Transverse colon (tissue), 4 donors: ENCODE data around the gene MIA3. TPM values are rescaled to one million over a fixed set of nuclear protein-coding genes. Genes with fewer than 3 reads are reported as not detected.
"Not testable (repeated sequence)": the region's sequence is repeated elsewhere in the genome, so short reads cannot be mapped to it uniquely, and the experiment has no call there.

Experiments used
- DNase-seq: peaks from one replicate; pipeline ENCODE4 v3.0.0-alpha.2; 2019
- H3K27ac ChIP-seq, 4 donors: fragments of 200-600 bp; sonication (generic); 2 replicates each; pipeline ENCODE4 v1.5.1; 2016 to 2018; ENCODE audit warnings: inconsistent platforms in 4 of 4
- H3K27me3 ChIP-seq: fragments of 200-600 bp; sonication (generic); 2 replicates; pipeline ENCODE4 v1.5.1; 2017; ENCODE audit warnings: inconsistent platforms
- H3K36me3 ChIP-seq, 4 donors: fragments of 200-600 bp; sonication (generic); 2 replicates each; pipeline ENCODE4 v1.5.1; 2017 to 2019; ENCODE audit warnings: inconsistent platforms in 4 of 4
- H3K4me1 ChIP-seq, 4 donors: fragments of 200-600 bp; sonication (generic); 2 replicates each; pipeline ENCODE4 v1.5.1; 2017 to 2020; ENCODE audit warnings: inconsistent platforms in 4 of 4
- H3K4me3 ChIP-seq, 4 donors: fragments of 200-600 bp; sonication (generic); 1 replicate in 1 of 4; 2 replicates in 3 of 4; pipeline versions ENCODE4 v1.5.1 to v1.6.1; 2017 to 2019; ENCODE audit warnings: inconsistent platforms in 4 of 4
- H3K9me3 ChIP-seq, 2 donors: fragments of 200-600 bp; sonication (generic); 2 replicates each; pipeline ENCODE4 v1.5.1; 2017 to 2019; ENCODE audit warnings: inconsistent platforms in 2 of 2
- CTCF ChIP-seq, 5 experiments: fragments of 200-600 bp in 3 of 5; fragments of 450-650 bp in 2 of 5; sonication (generic) in 3 of 5; IDR thresholded peaks; 1 replicate in 2 of 5; 2 replicates in 3 of 5; pipeline ENCODE4 v1.5.1; 2016 to 2017; ENCODE audit warnings: antibody characterized with exemption in 5 of 5, inconsistent platforms in 3 of 5, mild to moderate bottlenecking in 2 of 5, moderate library complexity in 1 of 5
- EP300 ChIP-seq: sonication (generic); formaldehyde crosslinking; IDR thresholded peaks from one replicate; pipeline ENCODE4 v1.6.1; 2017; ENCODE audit warnings: antibody characterized with exemption, low read depth
- POLR2A ChIP-seq: fragments of 450-650 bp; IDR thresholded peaks from one replicate; pipeline ENCODE4 v1.6.1; 2016; ENCODE audit warnings: antibody characterized with exemption, mild to moderate bottlenecking, moderate library complexity
- POLR2AphosphoS5 ChIP-seq, 3 donors: sonication (generic); formaldehyde crosslinking; IDR thresholded peaks; one replicate each; pipeline ENCODE4 v1.6.1; 2016; ENCODE audit warnings: antibody characterized with exemption in 3 of 3
- WGBS, 2 donors: methylation state at CpG; one replicate each; pipeline ENCODE4 v1.1.5; 2018; ENCODE audit warnings: low coverage in 1 of 2; 5-methylcytosine and 5-hydroxymethylcytosine counted together
- in situ Hi-C, 4 donors: fragments of 200-750 bp; cut with MboI; loops; one replicate each; pipeline versions ENCODE4 v1.15.0 to v1.15.1; 2017; ENCODE audit warnings: low sequenced_read_pairs in 3 of 4, low pct_ligation_motif_present in 1 of 4, low pct_unique_long_range_greater_than_20kb in 1 of 4
- intact Hi-C: fragments of 100-400 bp; cut with DNase I; formaldehyde crosslinking; loops from one replicate; pipeline ENCODE4 v1.15.1; 2023; ENCODE audit warnings: low total_unique reads
- total RNA-seq, 4 donors: library from RNA; depleted of rRNA; stranded (reverse); fragments of >200 nt; gene quantifications; one replicate each; pipeline ENCODE4 v1.1.0, GENCODE V29; 2016

Gene MIA3
- total RNA-seq, 4 donors from 2014 or later, result 39.2 to 185 (median 49.1) TPM

DNA sequence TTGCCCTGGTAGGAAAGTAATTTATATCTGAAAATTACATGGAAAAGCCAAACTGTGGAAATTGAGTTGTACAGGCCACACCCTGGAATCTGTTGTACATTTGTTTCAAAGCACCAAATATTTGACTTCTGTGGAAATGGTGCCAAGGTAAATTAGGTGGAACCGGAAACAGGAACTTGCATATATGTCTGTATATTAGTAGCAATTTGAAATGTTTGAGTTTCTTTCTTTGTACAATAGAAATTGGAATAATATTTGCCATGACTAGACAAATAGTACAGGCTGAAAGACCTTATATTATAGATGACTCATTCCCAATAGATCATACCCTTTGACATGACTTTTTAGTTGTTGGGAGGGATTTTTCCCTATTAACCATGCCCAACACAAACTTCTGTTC lies 17.6 kb upstream of the MIA3 start:
- Histone ChIP-seq H3K4me3 (no peak overlapping the region), H3K9me3 (no peaks in the 10 kb centered on the region), H3K27ac (peak overlapping the region in 1 of 4 donors; percentile 52), H3K27me3 (no peaks in the 10 kb centered on the region), H3K4me1 (peaks cover 0 to 6% (median 0%) of the 10 kb centered on the region in 4 donors), H3K36me3 (no peaks in the 10 kb centered on the region)
- intact Hi-C loops, result no loop called here
- in situ Hi-C loops, result no loop called here
- DNase-seq, result no peak
- WGBS, 2 donors, result 37 to 50% methylated on average over 1 of the region's 1 CpG
- TF ChIP-seq CTCF (IDR thresholded peaks at IDR 0.05) (no peak), POLR2AphosphoS5 (IDR thresholded peaks at IDR 0.05) (no peak), EP300 (no peak), POLR2A (no peak)

- H3K36me3 ChIP-seq, result no peaks in the 10 kb centered on the region
- no peak for DNase-seq
- in situ Hi-C loops (no loop called here), intact Hi-C loops (no loop called here)
- H3K27ac ChIP-seq, result peak overlapping the region in 1 of 4 donors; percentile 52
- no peak overlapping the region for H3K4me3 ChIP-seq
- 69 to 77% methylated on average over 3 of the region's 3 CpGs for WGBS, 2 donors
- peaks cover 0 to 6% (median 0%) of the 10 kb centered on the region in 4 donors for H3K4me1 ChIP-seq
- no peaks in the 10 kb centered on the region for H3K27me3 ChIP-seq
- TF ChIP-seq EP300 (no peak), CTCF (IDR thresholded peaks at IDR 0.05) (no peak), POLR2A (no peak), POLR2AphosphoS5 (IDR thresholded peaks at IDR 0.05) (no peak)
- no peaks in the 10 kb centered on the region for H3K9me3 ChIP-seq
Observed at GRCh38 chr1:222601257-222601656, 16.6 kb upstream of the MIA3 start.

DNA sequence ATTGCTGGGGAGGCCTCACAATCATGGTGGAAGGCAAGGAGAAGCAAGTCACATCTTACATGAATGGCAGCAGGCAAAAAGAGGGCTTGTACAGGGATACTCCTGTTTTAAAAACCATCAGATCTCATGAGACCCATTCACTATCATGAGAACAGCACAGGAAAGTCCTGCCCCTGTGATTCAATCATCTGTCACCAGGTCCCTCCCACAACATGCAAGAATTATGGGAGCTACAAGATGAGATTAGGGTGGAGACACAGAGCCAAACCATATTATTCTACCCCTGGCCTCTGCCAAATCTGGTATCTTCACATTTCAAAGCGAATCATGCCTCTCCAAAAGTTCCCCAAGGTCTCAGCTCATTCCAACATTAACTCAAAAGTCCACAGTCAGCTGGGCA lies 11.1 kb upstream of the MIA3 start:
- no peak for TF ChIP-seq POLR2AphosphoS5 (IDR thresholded peaks at IDR 0.05)
- TF ChIP-seq EP300, result no peak
- no peak for TF ChIP-seq POLR2A
- no peak for TF ChIP-seq CTCF (IDR thresholded peaks at IDR 0.05)
- 87 to 100% methylated on average over 1 of the region's 1 CpG for WGBS, 2 donors
- Histone ChIP-seq H3K4me3 (no peak overlapping the region), H3K27me3 (no peaks in the 10 kb centered on the region), H3K27ac (no peak overlapping the region), H3K9me3 (no peaks in the 10 kb centered on the region), H3K4me1 (peaks cover 0 to 7% (median 0%) of the 10 kb centered on the region in 4 donors), H3K36me3 (no peaks in the 10 kb centered on the region)
- intact Hi-C loops, result no loop called here
- in situ Hi-C loops, result no loop called here
- DNase-seq, result no peak

DNA sequence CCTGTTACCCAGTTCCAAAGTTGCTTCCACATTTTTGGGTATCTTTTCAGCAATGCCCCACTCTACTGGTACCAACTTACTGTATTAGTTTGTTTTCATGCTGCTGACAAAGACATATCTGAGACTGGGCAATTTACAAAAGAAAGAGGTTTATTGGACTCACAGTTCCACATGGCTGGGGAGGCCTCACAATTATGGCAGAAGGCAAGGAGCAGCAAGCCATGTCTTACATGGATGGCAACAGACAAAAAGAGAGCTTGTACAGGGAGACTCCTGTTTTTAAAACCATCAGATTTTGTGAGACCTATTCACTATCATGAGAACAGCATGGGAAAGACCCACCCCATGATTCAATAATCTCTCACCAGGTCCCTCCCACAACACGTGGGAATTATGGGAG lies 8.8 kb upstream of the MIA3 start:
- intact Hi-C loops, in situ Hi-C loops, H3K9me3 ChIP-seq, H3K27me3 ChIP-seq, H3K4me3 ChIP-seq, H3K27ac ChIP-seq, H3K36me3 ChIP-seq, DNase-seq: not testable (repeated sequence)
- H3K4me1 ChIP-seq, result peaks cover 0 to 20% (median 3%) of the 10 kb centered on the region in 4 donors
- WGBS, 2 donors, result 33 to 70% methylated on average over 1 of the region's 1 CpG

DNA sequence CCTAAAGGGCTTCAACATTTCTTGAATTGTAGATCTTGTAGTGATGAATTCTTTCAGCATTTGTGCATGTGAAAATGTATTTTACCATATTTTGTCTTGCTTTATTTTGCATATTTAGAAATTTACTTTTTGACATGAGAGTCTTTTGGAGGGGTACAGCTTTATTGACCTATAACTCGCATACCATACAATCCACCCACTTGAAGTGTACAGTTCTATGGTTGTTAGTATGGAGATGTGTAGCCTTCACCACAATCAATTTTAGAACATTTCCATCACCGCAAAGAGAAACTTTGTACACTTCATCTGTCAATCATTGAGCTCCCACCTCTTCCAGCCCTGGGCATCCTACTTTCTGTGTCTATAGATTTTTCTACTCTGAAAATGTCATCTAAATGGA lies 7.2 kb upstream of the MIA3 start:
- 95 to 100% methylated on average over 2 of the region's 2 CpGs for WGBS, 2 donors
- peaks cover 8% of the 10 kb centered on the region for H3K27me3 ChIP-seq
- no peak for DNase-seq
- H3K4me3 ChIP-seq, result no peak overlapping the region
- no peaks in the 10 kb centered on the region for H3K9me3 ChIP-seq
- H3K36me3 ChIP-seq, result no peaks in the 10 kb centered on the region
- in situ Hi-C loops, result no loop called here
- no peak for TF ChIP-seq POLR2A
- no peak for TF ChIP-seq EP300
- no peak for TF ChIP-seq CTCF (IDR thresholded peaks at IDR 0.05)
- TF ChIP-seq POLR2AphosphoS5 (IDR thresholded peaks at IDR 0.05), result no peak
- H3K27ac ChIP-seq, result no peak overlapping the region
- H3K4me1 ChIP-seq, result peaks cover 0 to 36% (median 3%) of the 10 kb centered on the region in 4 donors
- intact Hi-C loops, result no loop called here
